Measurements from ENCODE around the gene LTB4R2. TPM values are rescaled to one million over a fixed set of nuclear protein-coding genes. Genes with fewer than 3 reads are reported as not detected.

Gene LTB4R2
- total RNA-seq, 6 donors from 2014 or later, result 6.2 to 49.2 (median 10.9) TPM

DNA sequence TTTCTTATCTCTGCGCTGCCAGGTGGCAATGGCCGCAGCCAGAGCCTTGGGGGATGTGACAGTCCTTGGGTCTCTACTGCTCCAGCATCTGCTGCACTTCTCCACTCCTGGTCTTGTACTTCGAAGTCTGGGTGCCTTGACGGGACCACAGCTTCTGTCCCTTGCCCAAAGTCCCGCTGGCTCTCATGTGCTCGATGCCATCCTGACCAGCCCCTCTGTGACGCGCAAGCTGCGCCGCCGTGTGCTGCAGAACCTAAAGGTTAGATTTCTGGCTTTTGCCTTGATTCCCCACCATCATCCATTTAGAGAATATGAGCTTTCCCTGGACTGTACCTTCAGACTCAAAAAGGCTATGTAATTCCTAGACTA lies 5.9 kb upstream of the LTB4R2 start:
- Histone ChIP-seq H3K4me1 (peaks cover 21 to 36% (median 23%) of the 10 kb centered on the region in 4 donors), H3K27ac (no peak overlapping the region), H3K9me3 (no peaks in the 10 kb centered on the region), H3K4me3 (no peak overlapping the region), H3K27me3 (no peaks in the 10 kb centered on the region), H3K36me3 (peaks cover 26 to 69% (median 58%) of the 10 kb centered on the region in 4 donors)
- DNase-seq, result no peak
- TF ChIP-seq POLR2A (IDR thresholded peaks at IDR 0.05) (no peak), POLR2AphosphoS5 (IDR thresholded peaks at IDR 0.05) (no peak), EP300 (IDR thresholded peaks at IDR 0.05) (no peak)
- TF ChIP-seq, protein P1, sequence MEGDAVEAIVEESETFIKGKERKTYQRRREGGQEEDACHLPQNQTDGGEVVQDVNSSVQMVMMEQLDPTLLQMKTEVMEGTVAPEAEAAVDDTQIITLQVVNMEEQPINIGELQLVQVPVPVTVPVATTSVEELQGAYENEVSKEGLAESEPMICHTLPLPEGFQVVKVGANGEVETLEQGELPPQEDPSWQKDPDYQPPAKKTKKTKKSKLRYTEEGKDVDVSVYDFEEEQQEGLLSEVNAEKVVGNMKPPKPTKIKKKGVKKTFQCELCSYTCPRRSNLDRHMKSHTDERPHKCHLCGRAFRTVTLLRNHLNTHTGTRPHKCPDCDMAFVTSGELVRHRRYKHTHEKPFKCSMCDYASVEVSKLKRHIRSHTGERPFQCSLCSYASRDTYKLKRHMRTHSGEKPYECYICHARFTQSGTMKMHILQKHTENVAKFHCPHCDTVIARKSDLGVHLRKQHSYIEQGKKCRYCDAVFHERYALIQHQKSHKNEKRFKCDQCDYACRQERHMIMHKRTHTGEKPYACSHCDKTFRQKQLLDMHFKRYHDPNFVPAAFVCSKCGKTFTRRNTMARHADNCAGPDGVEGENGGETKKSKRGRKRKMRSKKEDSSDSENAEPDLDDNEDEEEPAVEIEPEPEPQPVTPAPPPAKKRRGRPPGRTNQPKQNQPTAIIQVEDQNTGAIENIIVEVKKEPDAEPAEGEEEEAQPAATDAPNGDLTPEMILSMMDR (IDR thresholded peaks at IDR 0.05), result no peak
- no peak for ATAC-seq (ENCODE audit: low FRiP score in 2 of 2)
- 95 to 99% methylated on average over 11 of the region's 11 CpGs for WGBS, 2 donors

DNA sequence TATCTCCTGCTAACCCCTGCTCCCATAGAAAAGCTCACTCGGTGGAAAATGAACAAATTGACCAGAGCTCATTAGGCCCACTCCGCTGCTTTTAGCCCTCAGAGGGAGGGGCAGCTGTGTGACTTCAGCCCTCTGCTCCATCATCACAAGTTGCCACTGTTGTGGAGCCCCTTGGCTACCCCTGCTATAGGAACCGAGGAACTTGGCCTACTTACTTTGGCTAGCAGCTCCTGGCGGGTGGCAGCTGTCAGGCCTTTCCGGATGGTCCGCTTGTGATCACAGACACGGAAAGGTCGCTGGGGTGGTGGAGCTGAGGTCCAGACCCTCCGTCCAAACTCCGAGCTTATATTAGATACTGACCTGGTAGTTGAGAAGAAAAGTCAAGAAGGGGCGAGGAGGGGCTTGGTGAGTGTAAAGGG lies 2.8 kb upstream of the LTB4R2 start:
- 79 to 86% methylated on average over 11 of the region's 11 CpGs for WGBS, 2 donors
- peaks cover 33 to 45% (median 42%) of the 10 kb centered on the region in 4 donors for H3K4me1 ChIP-seq
- no peak overlapping the region for H3K4me3 ChIP-seq
- no peak for TF ChIP-seq POLR2A (IDR thresholded peaks at IDR 0.05)
- TF ChIP-seq, protein P1 (IDR thresholded peaks at IDR 0.05), result no peak
- TF ChIP-seq POLR2AphosphoS5 (IDR thresholded peaks at IDR 0.05), result no peak
- TF ChIP-seq EP300 (IDR thresholded peaks at IDR 0.05), result no peak
- peaks cover 23 to 60% (median 52%) of the 10 kb centered on the region in 4 donors for H3K36me3 ChIP-seq
- H3K27ac ChIP-seq, result no peak overlapping the region
- ATAC-seq (ENCODE audit: low FRiP score in 2 of 2), result no peak
- H3K9me3 ChIP-seq, result no peaks in the 10 kb centered on the region
- H3K27me3 ChIP-seq, result no peaks in the 10 kb centered on the region
- no peak for DNase-seq

DNA sequence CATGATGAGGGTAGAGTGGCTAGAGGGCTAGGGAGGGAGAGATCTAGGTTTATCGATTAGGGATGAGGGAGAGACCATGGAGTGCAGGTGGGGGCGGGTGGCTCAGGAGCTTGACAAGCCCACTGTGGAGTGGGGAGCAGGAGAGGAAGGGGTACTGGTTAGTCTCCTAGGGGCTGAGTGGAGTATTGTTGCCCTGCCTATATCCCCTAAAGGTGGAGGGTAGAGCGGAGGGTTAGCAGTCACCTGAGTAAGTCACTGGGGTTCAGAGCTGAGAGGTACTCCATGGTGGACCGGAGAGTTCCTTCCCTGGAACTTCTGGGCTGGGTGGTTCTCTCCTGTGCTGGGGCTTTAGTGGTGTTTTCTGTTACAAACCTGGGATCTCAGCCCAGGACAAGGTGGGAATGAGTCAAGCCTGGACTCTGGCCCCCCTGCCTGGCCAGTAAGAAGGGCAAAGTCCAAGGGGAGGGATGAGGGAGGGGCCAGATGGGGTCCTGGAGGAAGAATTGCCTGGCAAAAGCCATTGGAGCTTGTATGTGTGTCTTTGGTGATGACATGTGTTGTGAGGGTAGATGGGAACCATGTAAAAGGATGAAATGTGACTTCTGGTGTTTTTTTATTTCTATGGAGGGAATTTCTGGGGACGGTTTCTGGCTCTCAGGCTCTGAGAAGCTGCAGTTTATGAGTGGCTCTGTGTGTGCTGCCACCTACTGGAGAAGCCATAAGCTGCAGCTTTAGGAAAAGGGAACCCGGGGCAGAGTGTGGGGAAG lies 2.2 kb upstream of the LTB4R2 start, which contains the start of gene CIDEB:
CIDEB (minus strand) TSS at position 403 of the 767 bp plus-strand sequence; CDS start at position 284, 119 bp downstream.
- no peak for TF ChIP-seq POLR2AphosphoS5 (IDR thresholded peaks at IDR 0.05)
- TF ChIP-seq, protein P1 (IDR thresholded peaks at IDR 0.05), result peak; percentile 71 to 96 (median 78)
- Histone ChIP-seq H3K27me3 (no peaks in the 10 kb centered on the region), H3K36me3 (peaks cover 17 to 54% (median 46%) of the 10 kb centered on the region in 4 donors), H3K27ac (peak within 1 kb of the TSS in 1 of 4 donors; percentile 40), H3K4me3 (no peak within 1 kb of the TSS), H3K9me3 (no peaks in the 10 kb centered on the region), H3K4me1 (peaks cover 39 to 51% (median 48%) of the 10 kb centered on the region in 4 donors)
- DNase-seq (peak in 1 of 2 donors; percentile 68), ATAC-seq (ENCODE audit: low FRiP score in 2 of 2) (peak; percentile 68 to 69)
- 60 to 63% methylated on average over 6 of the region's 6 CpGs for WGBS, 2 donors

DNA sequence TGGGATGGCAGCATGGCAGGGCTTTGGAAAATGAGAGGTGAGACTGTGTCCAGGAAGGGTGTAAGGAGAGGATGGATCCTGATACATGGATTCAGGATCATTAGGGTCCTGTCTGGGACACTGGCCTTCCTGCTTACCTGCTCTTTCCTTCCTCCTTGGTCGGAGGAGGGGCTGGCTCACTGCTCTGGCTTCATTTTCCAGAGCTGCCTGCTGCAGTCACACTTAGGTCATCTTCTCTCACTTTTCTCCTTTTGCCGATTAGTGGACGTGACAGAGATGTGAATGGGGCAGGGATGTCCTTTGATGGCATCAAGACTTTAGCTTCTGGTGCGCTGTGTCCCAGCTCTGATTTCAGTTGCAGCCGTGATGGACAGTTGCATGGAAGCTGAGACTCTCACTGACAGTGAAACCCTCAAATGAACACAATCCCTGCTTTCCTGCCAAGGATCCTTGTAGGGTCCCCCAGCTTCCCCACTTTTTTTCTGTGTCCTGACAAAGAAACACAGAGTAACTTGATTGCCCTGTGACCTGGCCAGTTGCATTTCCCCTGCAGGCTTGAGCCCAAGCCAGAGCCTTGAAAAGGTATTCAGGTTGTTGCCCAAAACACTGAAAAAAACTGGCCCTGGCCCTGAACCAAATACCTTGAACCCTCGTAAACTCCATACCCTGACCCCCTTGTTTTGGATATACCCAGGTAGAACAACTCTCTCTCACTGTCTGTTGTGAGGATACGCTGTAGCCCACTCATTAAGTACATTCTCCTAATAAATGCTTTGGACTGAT lies 1.4 kb upstream of the LTB4R2 start:
- TF ChIP-seq EP300 (IDR thresholded peaks at IDR 0.05), result no peak
- TF ChIP-seq, protein P1 (IDR thresholded peaks at IDR 0.05), result peak in 1 of 6 experiments; percentile 67
- Histone ChIP-seq H3K9me3 (no peaks in the 10 kb centered on the region), H3K4me3 (no peak overlapping the region), H3K27me3 (no peaks in the 10 kb centered on the region), H3K36me3 (peaks cover 16 to 46% (median 39%) of the 10 kb centered on the region in 4 donors), H3K4me1 (peaks cover 45 to 59% (median 54%) of the 10 kb centered on the region in 4 donors), H3K27ac (peak overlapping the region in 1 of 4 donors; percentile 40)
- 81 to 86% methylated on average over 7 of the region's 7 CpGs for WGBS, 2 donors
- ATAC-seq (ENCODE audit: low FRiP score in 2 of 2), result no peak
- DNase-seq, result no peak
